Uterine smooth muscle cell (primary cell): ENCODE measurements around the gene BCKDHB. TPM values are rescaled to one million over a fixed set of nuclear protein-coding genes. Genes with fewer than 3 reads are reported as not detected.

Experiments used
- total RNA-seq: library from RNA; depleted of rRNA; stranded (reverse); fragments of >200 nt; gene quantifications from 2 replicates; pipeline ENCODE4 v1.2.3, GENCODE V29; 2014

The BCKDHB gene
- 11.7 and 12.7 TPM in 2 replicates for total RNA-seq

DNA sequence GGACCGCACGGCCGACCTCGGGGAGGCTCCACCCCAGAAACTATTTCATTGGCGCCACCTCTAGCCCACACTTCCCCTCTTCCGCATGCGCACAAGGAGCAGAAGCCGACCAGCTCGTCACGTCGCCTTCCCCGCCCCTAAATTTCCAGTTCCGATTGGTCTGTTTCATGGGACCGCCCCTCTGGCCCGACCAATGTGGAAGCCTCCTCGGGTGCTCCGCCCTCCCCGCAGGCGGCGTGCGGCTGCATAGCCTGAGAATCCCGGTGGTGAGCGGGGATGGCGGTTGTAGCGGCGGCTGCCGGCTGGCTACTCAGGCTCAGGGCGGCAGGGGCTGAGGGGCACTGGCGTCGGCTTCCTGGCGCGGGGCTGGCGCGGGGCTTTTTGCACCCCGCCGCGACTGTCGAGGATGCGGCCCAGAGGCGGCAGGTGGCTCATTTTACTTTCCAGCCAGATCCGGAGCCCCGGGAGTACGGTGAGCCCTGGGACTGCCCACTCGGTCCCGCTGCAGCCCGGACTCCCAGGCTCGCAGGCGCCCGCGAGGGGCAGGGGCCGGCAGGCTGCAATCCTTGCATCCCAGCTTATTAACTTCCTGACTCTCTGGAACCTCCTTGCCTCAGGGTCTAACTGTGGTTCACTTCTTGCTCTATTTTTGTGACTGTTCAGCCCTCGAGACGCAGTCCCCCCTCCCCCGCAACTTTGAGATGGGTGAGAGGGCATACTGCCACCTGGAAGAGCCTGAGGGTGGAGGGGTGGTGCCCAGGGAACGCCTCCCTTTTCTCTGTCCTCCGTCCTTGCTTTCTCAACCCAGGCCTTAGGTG lies at the start of gene BCKDHB:
Gene BCKDHB (plus strand): TSS at position 254 of the 818 bp plus-strand sequence. CDS start 23 bp downstream, at position 277.

Other genes starting within 250 kb of the BCKDHB start
- gene ELOVL4, start 159.1 kb upstream of the BCKDHB start, total RNA-seq, result 7.1 and 10.0 TPM in 2 replicates
- gene TTK, start 102.0 kb upstream of the BCKDHB start, total RNA-seq, result 14.6 and 55.2 TPM in 2 replicates